HEK293T (cell line): ENCODE results near the gene CFAP251.

Experiments
- CTCF ChIA-PET: fragments of 350-600 bp; formaldehyde crosslinking; extraction: SDS; loops from one replicate; lab custom pipeline; 2021; ENCODE audit warnings: antibody characterized with exemption, inconsistent platforms; lab: Yijun Ruan, JAX
- POLR2A ChIA-PET: fragments of 350-600 bp; formaldehyde crosslinking; extraction: SDS; loops from one replicate; lab custom pipeline; 2020; ENCODE audit warnings: antibody characterized with exemption, inconsistent platforms; lab: Yijun Ruan, JAX
- DNase-seq: peaks from one replicate; pipeline ENCODE4 v3.0.0; 2012; ENCODE audit warnings: mixed read lengths; ENCODE audit errors: extremely low spot score
- ARNT ChIP-seq: fragments of 450-650 bp; IDR thresholded peaks from 2 replicates; pipeline ENCODE4 v1.6.1; 2017; ENCODE audit warnings: mild to moderate bottlenecking
- BHLHE40 ChIP-seq: fragments of 450-650 bp; IDR thresholded peaks from 2 replicates; pipeline ENCODE4 v1.6.1; 2016; ENCODE audit warnings: mild to moderate bottlenecking, moderate library complexity, borderline replicate concordance
- CTBP1 ChIP-seq: fragments of 450-650 bp; IDR thresholded peaks from 2 replicates; pipeline ENCODE4 v1.6.1; 2016; ENCODE audit warnings: borderline replicate concordance
- ELF4 ChIP-seq: fragments of 450-650 bp; IDR thresholded peaks from 2 replicates; pipeline ENCODE4 v1.6.1; 2017; ENCODE audit warnings: antibody characterized with exemption
- FOXA1 ChIP-seq: fragments of 450-650 bp; IDR thresholded peaks from 2 replicates; pipeline ENCODE4 v1.6.1; 2016; ENCODE audit warnings: mild to moderate bottlenecking
- FOXK2 ChIP-seq: fragments of 450-650 bp; IDR thresholded peaks from 2 replicates; pipeline ENCODE4 v1.6.1; 2016; ENCODE audit warnings: mild to moderate bottlenecking
- FOXM1 ChIP-seq: fragments of 450-650 bp; IDR thresholded peaks from 2 replicates; pipeline ENCODE4 v1.6.1; 2017; ENCODE audit warnings: mild to moderate bottlenecking, borderline replicate concordance
- HDGF ChIP-seq: fragments of 450-650 bp; IDR thresholded peaks from 2 replicates; pipeline ENCODE4 v1.6.1; 2017; ENCODE audit warnings: antibody characterized with exemption, borderline replicate concordance
- L3MBTL2 ChIP-seq: fragments of 450-650 bp; conservative IDR thresholded peaks from 2 replicates; pipeline ENCODE4 v1.6.1; 2016; ENCODE audit warnings: mild to moderate bottlenecking
- LEF1 ChIP-seq: fragments of 450-650 bp; IDR thresholded peaks from 2 replicates; pipeline ENCODE4 v1.6.1; 2017; ENCODE audit warnings: mild to moderate bottlenecking, borderline replicate concordance
- NFRKB ChIP-seq: fragments of 450-650 bp; IDR thresholded peaks from 2 replicates; pipeline ENCODE4 v1.6.1; 2016; ENCODE audit warnings: mild to moderate bottlenecking, moderate library complexity
- SP1 ChIP-seq: fragments of 450-650 bp; IDR thresholded peaks from 2 replicates; pipeline ENCODE4 v1.6.1; 2017
- SUZ12 ChIP-seq: fragments of 450-650 bp; IDR thresholded peaks from 2 replicates; pipeline ENCODE4 v1.6.1; 2016; ENCODE audit warnings: mild to moderate bottlenecking
- TARDBP ChIP-seq: fragments of 450-650 bp; IDR thresholded peaks from 2 replicates; pipeline ENCODE4 v1.6.1; 2016
- ZNF384 ChIP-seq: fragments of 450-650 bp; IDR thresholded peaks from 2 replicates; pipeline ENCODE4 v1.6.1; 2016
- TF ChIP-seq, protein P1 (sequence below): fragments of 450-650 bp; IDR thresholded peaks from 2 replicates; pipeline ENCODE4 v1.6.1; 2016

The CFAP251 gene

DNA sequence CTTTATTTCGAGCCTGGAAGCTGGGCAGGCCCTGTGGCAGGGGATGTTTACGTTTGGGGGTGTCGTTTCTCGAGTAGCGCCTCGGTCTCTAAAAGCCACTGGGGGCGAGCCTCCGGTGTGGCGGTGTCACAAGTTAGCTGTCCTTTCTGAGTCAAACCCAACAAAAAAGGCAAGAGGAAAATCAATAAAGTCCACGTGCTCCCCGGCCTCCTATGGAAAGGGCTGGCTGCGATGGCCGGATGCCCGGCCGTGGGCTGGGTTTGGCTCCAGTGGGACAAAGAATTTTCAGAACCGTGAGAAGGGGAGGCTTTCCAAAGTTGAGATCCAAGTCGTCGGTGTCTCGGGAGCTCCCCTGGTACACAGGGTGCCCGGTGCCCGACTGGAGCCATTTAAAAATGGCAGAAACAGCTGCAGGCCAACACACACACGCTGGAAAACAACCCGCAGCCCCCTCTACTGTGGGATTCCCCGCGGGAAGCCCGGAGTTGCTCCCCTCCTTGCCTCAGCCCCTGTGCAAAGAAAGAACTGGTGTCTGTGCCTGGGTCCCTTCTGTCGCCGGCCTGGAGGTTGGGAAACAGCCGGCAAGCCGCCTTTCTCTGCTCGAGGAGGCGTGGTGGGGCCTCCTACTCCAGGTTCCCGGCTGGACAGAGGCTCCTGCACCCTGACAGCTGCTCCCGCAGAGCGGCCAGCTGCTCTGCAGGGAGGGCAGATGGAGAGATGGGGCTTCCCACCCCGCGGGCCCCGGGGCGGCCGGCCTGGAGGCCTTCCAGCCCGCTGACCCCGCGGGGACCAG, 105.1 kb downstream of the CFAP251 start:
- CTCF ChIA-PET = no interaction called here
- peak; percentile 65 for TF ChIP-seq L3MBTL2
- TF ChIP-seq SP1 = no peak
- peak; percentile 45 for DNase-seq
- POLR2A ChIA-PET = interaction anchor here (1.4 kb wide), 1 partner anchor 44 kb away, joined by 5 read pairs; no protein-coding TSS in a partner anchor

DNA sequence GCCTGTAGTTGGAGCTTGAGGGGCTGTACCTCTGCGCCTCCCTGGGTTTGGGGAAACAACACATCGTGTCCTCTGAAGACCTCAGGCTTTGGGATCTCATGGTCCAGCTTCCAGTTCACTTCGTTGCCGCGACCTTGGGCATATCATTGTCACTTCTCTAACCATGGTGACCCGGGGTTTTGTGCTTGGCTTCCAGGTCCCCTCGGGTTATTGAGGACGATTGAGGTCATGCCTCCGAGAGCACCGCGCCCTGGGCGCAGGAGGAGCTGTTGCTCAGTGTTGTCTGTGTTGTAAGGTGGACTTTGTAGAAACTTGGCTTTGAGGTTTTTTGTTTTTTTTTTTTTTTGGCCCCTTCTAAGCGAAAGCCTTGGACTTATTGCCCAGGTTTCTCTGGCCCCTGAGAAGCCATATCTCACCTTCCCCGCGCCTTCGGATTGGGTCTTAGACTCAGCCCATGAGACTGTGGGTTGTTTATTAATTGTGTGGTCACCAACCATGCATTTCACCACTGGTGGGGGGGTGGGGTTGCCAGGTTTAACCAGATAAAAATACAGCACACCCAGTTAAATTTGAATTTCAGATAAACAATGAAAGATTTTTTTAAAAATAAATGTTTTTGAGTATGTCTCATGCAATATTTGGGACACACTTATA, 105.9 kb downstream of the CFAP251 start:
- DNase-seq = no peak
- ChIA-PET POLR2A (no interaction called here), CTCF (interaction anchor here (0.6 kb wide), 1 partner anchor 25 kb away, joined by 6 read pairs; no protein-coding TSS in a partner anchor)
- TF ChIP-seq FOXM1 (no peak), ELF4 (no peak), FOXK2 (no peak)

DNA sequence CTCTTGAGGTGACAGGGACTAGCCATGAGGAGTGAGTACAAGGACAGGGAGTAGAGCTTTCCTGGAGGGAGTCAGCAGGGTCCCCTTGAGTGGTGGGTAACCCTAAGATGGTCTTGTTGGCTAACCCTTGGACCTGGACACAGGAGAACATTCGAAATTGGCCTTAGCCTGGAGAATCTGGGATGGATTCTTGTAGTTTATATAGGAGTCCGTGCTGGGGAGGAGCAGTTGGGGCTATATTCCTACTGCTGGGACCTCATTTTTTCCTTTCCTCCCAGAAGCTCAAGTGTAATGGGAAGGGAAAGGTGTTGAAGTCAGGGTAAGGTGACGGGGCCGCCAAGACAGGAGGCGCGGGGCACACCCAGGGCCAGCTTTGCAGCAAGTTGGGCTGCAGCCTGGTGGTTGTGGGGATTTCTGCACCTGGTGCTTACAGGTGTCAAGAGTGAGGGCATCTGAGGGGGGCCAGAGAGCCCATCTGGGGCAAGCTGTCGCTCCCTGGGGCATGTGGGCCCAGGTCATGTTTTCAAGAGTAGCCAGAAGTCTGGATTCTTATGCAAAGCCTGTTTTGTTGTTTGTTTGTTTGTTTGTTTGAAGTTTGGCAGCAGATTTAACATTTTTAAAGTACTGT, 108.4 kb downstream of the CFAP251 start:
- TF ChIP-seq ARNT = no peak
- TF ChIP-seq L3MBTL2 = no peak
- TF ChIP-seq SUZ12 = no peak
- no peak for TF ChIP-seq BHLHE40
- no peak for TF ChIP-seq SP1
- TF ChIP-seq FOXM1 = no peak
- TF ChIP-seq HDGF = no peak
- no peak for TF ChIP-seq FOXK2
- TF ChIP-seq CTBP1 = no peak
- no peak for TF ChIP-seq TARDBP
- TF ChIP-seq, protein P1, sequence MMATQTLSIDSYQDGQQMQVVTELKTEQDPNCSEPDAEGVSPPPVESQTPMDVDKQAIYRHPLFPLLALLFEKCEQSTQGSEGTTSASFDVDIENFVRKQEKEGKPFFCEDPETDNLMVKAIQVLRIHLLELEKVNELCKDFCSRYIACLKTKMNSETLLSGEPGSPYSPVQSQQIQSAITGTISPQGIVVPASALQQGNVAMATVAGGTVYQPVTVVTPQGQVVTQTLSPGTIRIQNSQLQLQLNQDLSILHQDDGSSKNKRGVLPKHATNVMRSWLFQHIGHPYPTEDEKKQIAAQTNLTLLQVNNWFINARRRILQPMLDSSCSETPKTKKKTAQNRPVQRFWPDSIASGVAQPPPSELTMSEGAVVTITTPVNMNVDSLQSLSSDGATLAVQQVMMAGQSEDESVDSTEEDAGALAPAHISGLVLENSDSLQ = no peak
- TF ChIP-seq ZNF384 = no peak
- TF ChIP-seq FOXA1 = no peak
- no peak for TF ChIP-seq LEF1
- TF ChIP-seq ELF4 = no peak
- TF ChIP-seq NFRKB = no peak
- DNase-seq = no peak
- CTCF ChIA-PET = no interaction called here
- POLR2A ChIA-PET = no interaction called here

DNA sequence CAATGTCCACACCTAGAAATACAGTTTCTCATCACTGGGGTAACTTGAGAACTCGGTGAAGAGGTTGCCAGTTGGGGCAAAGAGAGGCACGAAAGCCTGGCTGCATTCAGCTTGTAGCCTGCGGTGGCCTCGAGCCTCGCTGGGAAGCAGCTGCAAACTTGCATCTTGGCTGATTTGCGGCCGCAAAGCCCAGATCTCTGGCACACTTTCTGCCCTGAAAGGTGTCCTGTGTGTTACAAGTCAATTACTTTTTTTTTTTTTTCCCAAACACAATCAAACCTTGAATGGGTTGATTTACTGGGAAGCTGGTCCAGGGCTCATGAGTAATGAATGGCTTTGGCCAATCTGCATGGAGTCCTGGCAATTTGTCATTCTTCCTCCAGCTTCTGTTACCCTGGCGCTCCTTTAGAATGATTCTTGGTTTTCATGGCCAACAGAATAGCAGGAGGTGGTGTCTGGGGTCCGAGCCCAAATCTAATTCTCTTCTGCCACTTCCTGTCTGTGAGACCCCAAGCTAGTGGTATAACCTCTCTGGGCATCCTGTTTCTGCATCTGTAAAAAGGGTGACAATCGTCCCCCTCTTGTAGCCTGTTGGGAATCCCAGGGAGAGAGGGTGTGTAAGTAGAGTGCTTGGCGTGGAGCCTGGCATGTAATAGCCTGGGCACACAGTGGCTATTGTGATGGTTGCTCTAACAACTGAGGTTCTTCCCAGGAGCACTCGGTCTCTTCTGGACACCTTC, 109.9 kb downstream of the CFAP251 start:
- no peak for DNase-seq
- ChIA-PET POLR2A (no interaction called here), CTCF (interaction anchor here (0.5 to 1.4 kb wide), 5 partner anchors 26 to 164 kb away, joined by 3 to 6 read pairs (median 3); no protein-coding TSS in a partner anchor)
- TF ChIP-seq FOXA1 = no peak
- no peak for TF ChIP-seq SP1

DNA sequence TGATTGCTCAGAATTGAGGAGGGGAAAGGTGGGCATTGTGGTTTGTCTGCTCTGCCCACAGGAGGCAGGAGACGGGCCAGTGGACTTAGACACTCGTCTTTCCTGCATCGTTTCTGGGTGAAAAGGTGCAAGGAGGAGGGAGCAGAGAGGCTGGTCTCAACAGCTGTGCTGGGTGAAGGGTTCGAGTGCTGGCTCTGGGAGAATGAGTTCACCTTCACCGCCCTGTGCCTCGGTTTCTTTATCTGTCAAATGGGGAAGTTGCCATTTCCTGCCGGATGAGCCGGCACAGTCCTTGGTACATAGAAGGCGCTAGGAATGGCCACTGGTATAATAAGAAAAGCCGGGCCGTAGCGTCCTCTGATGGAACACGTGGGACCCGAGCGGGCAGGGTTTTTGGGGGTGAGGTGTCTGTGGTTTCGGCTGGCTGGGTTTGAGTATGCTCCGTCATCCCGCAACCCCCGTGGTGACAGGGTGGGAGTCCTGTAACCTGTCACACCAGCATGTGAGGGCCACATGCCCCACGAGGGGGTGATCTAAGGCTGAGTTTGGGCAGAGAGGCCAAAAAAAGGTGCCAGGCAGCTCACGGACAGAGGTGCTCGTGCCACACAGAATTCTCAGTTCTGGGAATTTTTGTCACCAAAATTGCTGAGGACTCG, 110.6 kb downstream of the CFAP251 start:
- ChIA-PET POLR2A (no interaction called here), CTCF (interaction anchor here (0.6 to 1.4 kb wide), 3 partner anchors 25 to 113 kb away, joined by 3 read pairs; no protein-coding TSS in a partner anchor)
- TF ChIP-seq ARNT = no peak
- TF ChIP-seq, protein P1 = no peak
- no peak for TF ChIP-seq FOXA1
- no peak for TF ChIP-seq ZNF384
- no peak for TF ChIP-seq NFRKB
- no peak for TF ChIP-seq FOXM1
- TF ChIP-seq FOXK2 = no peak
- TF ChIP-seq ELF4 = no peak
- no peak for TF ChIP-seq L3MBTL2
- no peak for TF ChIP-seq TARDBP
- DNase-seq = no peak

DNA sequence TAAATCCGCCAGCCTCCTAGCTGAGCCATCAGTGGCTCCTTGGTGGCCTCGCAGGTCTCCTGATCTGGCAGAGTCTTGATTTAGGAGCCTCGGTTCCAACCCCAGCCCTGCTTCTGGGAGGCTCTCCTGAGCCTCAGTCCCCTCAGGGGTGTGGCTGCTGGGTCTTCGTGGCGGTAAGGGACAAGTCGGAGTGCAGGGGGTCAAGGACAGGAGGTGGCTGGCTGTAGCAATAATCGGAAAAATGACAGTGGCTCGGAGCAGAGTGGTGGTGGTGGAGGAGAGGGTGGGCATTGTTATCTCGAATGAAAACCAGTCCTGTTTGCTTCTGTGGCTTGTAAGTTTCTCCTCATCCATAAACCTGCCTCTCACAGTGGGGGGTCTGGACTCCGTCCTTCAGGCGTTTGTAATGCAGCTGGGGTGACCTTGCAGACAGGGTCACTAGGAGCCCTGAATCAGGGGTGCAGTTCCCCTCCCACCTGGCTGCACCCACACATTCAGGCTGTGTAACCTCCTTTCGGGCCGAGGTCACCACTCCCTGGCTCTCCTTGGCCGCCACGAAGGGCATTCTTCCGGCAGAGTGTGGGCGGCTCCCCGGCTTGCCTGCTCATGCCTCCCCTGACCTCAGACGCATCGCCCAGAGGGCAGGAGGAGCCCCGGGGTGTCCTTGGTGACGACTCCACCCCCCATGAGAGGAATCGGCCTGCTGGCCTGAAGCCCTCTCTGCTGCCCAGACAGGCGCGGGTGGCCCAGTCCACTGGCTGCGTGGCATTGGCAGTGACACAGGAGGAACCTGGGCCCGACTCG, 111.4 kb downstream of the CFAP251 start:
- ChIA-PET POLR2A (no interaction called here), CTCF (no interaction called here)
- DNase-seq = no peak
- TF ChIP-seq ELF4 (no peak), FOXA1 (no peak), L3MBTL2 (no peak), HDGF (no peak), FOXK2 (no peak), CTBP1 (no peak), NFRKB (no peak), FOXM1 (no peak), SUZ12 (no peak), ZNF384 (no peak), SP1 (no peak), BHLHE40 (no peak)
- TF ChIP-seq, protein P1 = no peak
